Osteocyte (in vitro differentiated cells): Measurements from ENCODE around the gene GCC1. TPM values are rescaled to one million over a fixed set of nuclear protein-coding genes. Genes with fewer than 3 reads are reported as not detected.
A peak's percentile ranks its signal among the peaks of the same experiment; 100 is the strongest.

ENCODE experiments used
- DNase-seq: peaks from one replicate; pipeline ENCODE4 v3.0.0; 2021; ENCODE audit warnings: mixed read lengths; ENCODE audit not compliant: unreplicated experiment; ENCODE audit errors: extremely low spot score
- H3K27ac Mint-ChIP-seq: one replicate; pipeline ENCODE4 v1.8.0; 2021; ENCODE audit warnings: mild to moderate bottlenecking, mixed read lengths; ENCODE audit not compliant: unreplicated experiment
- H3K27me3 Mint-ChIP-seq: one replicate; pipeline ENCODE4 v1.8.0; 2021; ENCODE audit warnings: mixed read lengths; ENCODE audit not compliant: unreplicated experiment
- H3K36me3 Mint-ChIP-seq: one replicate; pipeline ENCODE4 v1.8.0; 2021; ENCODE audit warnings: mixed read lengths; ENCODE audit not compliant: unreplicated experiment
- H3K4me1 Mint-ChIP-seq: one replicate; pipeline ENCODE4 v1.8.0; 2021; ENCODE audit warnings: mixed read lengths; ENCODE audit not compliant: unreplicated experiment
- H3K4me3 Mint-ChIP-seq: one replicate; pipeline ENCODE4 v1.8.0; 2021; ENCODE audit warnings: mild to moderate bottlenecking, moderate library complexity, mixed read lengths; ENCODE audit not compliant: unreplicated experiment
- H3K9me3 Mint-ChIP-seq: one replicate; pipeline ENCODE4 v1.8.0; 2021; ENCODE audit warnings: mixed read lengths; ENCODE audit not compliant: unreplicated experiment
- CTCF ChIP-seq: fragments of 200-600 bp; sonication (generic); IDR thresholded peaks from 2 replicates; pipeline ENCODE4 v1.5.0; 2021; ENCODE audit warnings: antibody characterized with exemption, mild to moderate bottlenecking, moderate library complexity
- long read RNA-seq: library from polyadenylated mRNA; unstranded; transcript quantifications from one replicate; pipeline ENCODE4 v2.0.0, GENCODE V29; 2021
- total RNA-seq: library from RNA; stranded (reverse); gene quantifications from 2 replicates; pipeline ENCODE4 v1.2.1, GENCODE V29; 2021

GCC1 gene
- 20.2 and 20.7 TPM in 2 replicates for total RNA-seq
- long read RNA-seq, full-length matches to known transcripts: 106 of 113 reads
- long read RNA-seq, partial matches to known transcripts: 0 of 113 reads
- long read RNA-seq, other reads (novel, unspliced or antisense): 7 of 113 reads

GRCh38 chr7:127585044-127585953 lies at the start of gene GCC1:
GCC1 (minus strand) TSS chr7:127585596; CDS start chr7:127585182, 414 bp downstream.
- peak within 1 kb of the TSS; percentile 87 for H3K4me3 Mint-ChIP-seq
- H3K9me3 Mint-ChIP-seq: peaks cover 6% of the 10 kb centered on the region
- H3K27ac Mint-ChIP-seq: peak within 1 kb of the TSS; percentile 91
- peaks cover 55% of the 10 kb centered on the region for H3K4me1 Mint-ChIP-seq
- H3K36me3 Mint-ChIP-seq: peaks cover 22% of the 10 kb centered on the region
- DNase-seq: peak; percentile 97
- no peaks in the 10 kb centered on the region for H3K27me3 Mint-ChIP-seq
- no peak for TF ChIP-seq CTCF

- no peak for DNase-seq
- Mint-ChIP-seq H3K36me3 (no peaks in the 10 kb centered on the region), H3K4me1 (peaks cover 4% of the 10 kb centered on the region), H3K4me3 (no peak overlapping the region), H3K27ac (no peak overlapping the region), H3K9me3 (no peaks in the 10 kb centered on the region), H3K27me3 (peaks cover 13% of the 10 kb centered on the region)
- no peak for TF ChIP-seq CTCF
Observed at GRCh38 chr7:127632276-127632910, 47.0 kb upstream of the GCC1 start.

- Mint-ChIP-seq H3K27ac (no peak overlapping the region), H3K27me3 (peaks cover 29% of the 10 kb centered on the region)
- TF ChIP-seq CTCF: peak; percentile 42
Observed at GRCh38 chr7:127629268-127629854, 44.0 kb upstream of the GCC1 start.

GRCh38 chr7:127628445-127628844 lies 43.0 kb upstream of the GCC1 start:
- H3K27ac Mint-ChIP-seq: no peak overlapping the region
- peak; percentile 15 for TF ChIP-seq CTCF
- no peak for DNase-seq
- no peaks in the 10 kb centered on the region for H3K4me1 Mint-ChIP-seq
- H3K9me3 Mint-ChIP-seq: no peaks in the 10 kb centered on the region
- no peak overlapping the region for H3K4me3 Mint-ChIP-seq
- H3K36me3 Mint-ChIP-seq: no peaks in the 10 kb centered on the region
- H3K27me3 Mint-ChIP-seq: peaks cover 35% of the 10 kb centered on the region

More at GRCh38 chr7:127629268-127629854, 44.0 kb upstream of the GCC1 start:
- Mint-ChIP-seq H3K4me3 (no peak overlapping the region), H3K4me1 (no peaks in the 10 kb centered on the region), H3K36me3 (no peaks in the 10 kb centered on the region), H3K9me3 (no peaks in the 10 kb centered on the region)
- DNase-seq: no peak
